Brain microvascular endothelial cell (primary cell): ENCODE data around the gene MIEF1.

Experiments
- DNase-seq: peaks from one replicate; pipeline ENCODE4 v3.0.0-alpha.2; 2020
- H3K27ac ChIP-seq: fragments of 250-450 bp; sonication (Bioruptor Pico); 2 replicates; pipeline ENCODE4 v1.5.1; 2020; ENCODE audit warnings: mild to moderate bottlenecking, moderate library complexity
- H3K27me3 ChIP-seq: fragments of 250-450 bp; sonication (Bioruptor Pico); replicated peaks from 2 replicates; pipeline ENCODE4 v1.5.1; 2020; ENCODE audit warnings: mild to moderate bottlenecking
- H3K36me3 ChIP-seq: fragments of 250-450 bp; sonication (Bioruptor Pico); replicated peaks from 2 replicates; pipeline ENCODE4 v1.5.1; 2020; ENCODE audit warnings: mild to moderate bottlenecking
- H3K4me3 ChIP-seq: 2 replicates; pipeline ENCODE4 v1.5.1; 2011; ENCODE audit warnings: low read depth, mild to moderate bottlenecking, control low read depth, low read length, moderate library complexity
- CTCF ChIP-seq: IDR thresholded peaks from 2 replicates; pipeline ENCODE4 v1.5.1; 2011; ENCODE audit warnings: low read depth, mild to moderate bottlenecking, moderate library complexity, low read length, control low read depth, inconsistent platforms; ENCODE audit errors: missing control alignments
- in situ Hi-C: cut with HindIII; loops from 2 replicates; pipeline ENCODE4 v1.10.0; 2017; ENCODE audit warnings: low sequenced_read_pairs, low pct_ligation_motif_present

The MIEF1 gene

GRCh38 chr22:39511226-39511625 lies 9.1 kb downstream of the MIEF1 start:
- TF ChIP-seq CTCF: no peak
- in situ Hi-C loops: loop anchor here (25.0 kb wide), 1 partner anchor 99 kb away; no protein-coding TSS in a partner anchor
- DNase-seq: no peak
- H3K27ac ChIP-seq: no peak overlapping the region
- H3K27me3 ChIP-seq: no peaks in the 10 kb centered on the region
- H3K4me3 ChIP-seq: no peak overlapping the region
- peaks cover 69% of the 10 kb centered on the region for H3K36me3 ChIP-seq

- H3K36me3 ChIP-seq: peaks cover 67% of the 10 kb centered on the region
- in situ Hi-C loops: loop anchor here (25.0 kb wide), 1 partner anchor 100 kb away; no protein-coding TSS in a partner anchor
- H3K4me3 ChIP-seq: no peak overlapping the region
- TF ChIP-seq CTCF: no peak
- no peak for DNase-seq
- H3K27ac ChIP-seq: no peak overlapping the region
- H3K27me3 ChIP-seq: no peaks in the 10 kb centered on the region
Observed at GRCh38 chr22:39512026-39512425, 9.9 kb downstream of the MIEF1 start.

- Histone ChIP-seq H3K4me3 (no peak overlapping the region), H3K36me3 (peaks cover 57% of the 10 kb centered on the region), H3K27ac (no peak overlapping the region), H3K27me3 (no peaks in the 10 kb centered on the region)
- no peak for TF ChIP-seq CTCF
- DNase-seq: no peak
- in situ Hi-C loops: loop anchor here (25.0 kb wide), 1 partner anchor 101 kb away; no protein-coding TSS in a partner anchor
Observed at GRCh38 chr22:39513791-39514190, 11.7 kb downstream of the MIEF1 start.

GRCh38 chr22:39514373-39514973 lies 12.4 kb downstream of the MIEF1 start:
- H3K27ac ChIP-seq: no peak overlapping the region
- in situ Hi-C loops: loop anchor here (25.0 kb wide), 1 partner anchor 102 kb away; no protein-coding TSS in a partner anchor
- H3K4me3 ChIP-seq: no peak overlapping the region
- TF ChIP-seq CTCF: peak; percentile 89
- no peaks in the 10 kb centered on the region for H3K27me3 ChIP-seq
- peaks cover 51% of the 10 kb centered on the region for H3K36me3 ChIP-seq
- peak; percentile 57 for DNase-seq

- Histone ChIP-seq H3K27ac (no peak overlapping the region), H3K36me3 (peaks cover 48% of the 10 kb centered on the region), H3K4me3 (no peak overlapping the region), H3K27me3 (no peaks in the 10 kb centered on the region)
- in situ Hi-C loops: loop anchor here (25.0 kb wide), 1 partner anchor 103 kb away; no protein-coding TSS in a partner anchor
- no peak for TF ChIP-seq CTCF
- DNase-seq: no peak
Observed at GRCh38 chr22:39515266-39516050, 13.4 kb downstream of the MIEF1 start.
